NK-92 (cell line): ENCODE results near the gene SLC22A25.
"Not testable (repeated sequence)": the region's sequence is repeated elsewhere in the genome, so short reads cannot be mapped to it uniquely, and the experiment has no call there.

Source experiments
- DNase-seq: peaks from one replicate; lab custom pipeline; 2025; ENCODE audit not compliant: unreplicated experiment; lab: John Stamatoyannopoulos, UW

SLC22A25 gene

DNA sequence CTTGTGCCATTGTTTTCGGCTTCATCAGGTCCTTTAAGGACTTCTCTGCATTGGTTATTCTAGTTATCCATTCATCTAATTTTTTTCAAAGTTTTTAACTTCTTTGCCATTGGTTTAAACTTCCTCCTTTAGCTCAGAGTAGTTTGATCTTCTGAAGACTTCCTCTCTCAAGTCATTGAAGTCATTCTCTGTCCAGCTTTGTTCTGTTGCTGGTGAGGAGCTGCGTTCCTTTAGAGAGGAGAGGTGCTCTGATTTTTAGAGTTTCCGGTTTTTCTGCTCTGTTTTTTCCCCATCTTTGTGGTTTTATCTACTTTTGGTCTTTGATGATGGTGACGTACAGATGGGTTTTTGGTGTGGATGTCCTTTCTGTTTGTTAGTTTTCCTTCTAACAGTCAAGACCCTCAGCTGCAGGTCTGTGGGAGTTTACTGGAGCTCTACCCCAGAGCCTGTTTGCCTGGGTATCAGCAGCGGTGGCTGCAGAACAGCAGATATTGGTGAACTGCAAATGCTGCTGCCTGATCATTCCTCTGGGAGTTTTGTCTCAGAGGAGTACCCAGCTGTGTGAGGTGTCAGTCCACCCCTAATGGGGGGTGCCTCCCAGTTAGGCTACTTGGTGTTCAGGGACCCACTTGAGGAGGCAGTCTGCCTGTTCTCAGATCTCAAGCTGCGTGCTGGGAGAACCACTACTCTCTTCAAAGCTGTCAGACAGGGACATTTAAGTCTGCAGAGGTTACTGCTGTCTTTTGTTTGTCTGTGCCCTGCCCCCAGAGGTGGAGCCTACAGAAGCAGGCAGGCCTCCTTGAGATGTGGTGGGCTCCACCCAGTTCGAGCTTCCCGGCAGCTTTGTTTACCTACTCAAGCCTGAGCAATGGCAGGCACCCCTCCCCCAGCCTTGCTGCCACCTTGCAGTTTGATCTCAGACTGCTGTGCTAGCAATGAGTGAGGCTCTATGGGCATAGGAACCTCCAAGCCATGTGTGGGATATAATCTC lies 7.6 kb downstream of the SLC22A25 start:
- DNase-seq, result not testable (repeated sequence)

DNA sequence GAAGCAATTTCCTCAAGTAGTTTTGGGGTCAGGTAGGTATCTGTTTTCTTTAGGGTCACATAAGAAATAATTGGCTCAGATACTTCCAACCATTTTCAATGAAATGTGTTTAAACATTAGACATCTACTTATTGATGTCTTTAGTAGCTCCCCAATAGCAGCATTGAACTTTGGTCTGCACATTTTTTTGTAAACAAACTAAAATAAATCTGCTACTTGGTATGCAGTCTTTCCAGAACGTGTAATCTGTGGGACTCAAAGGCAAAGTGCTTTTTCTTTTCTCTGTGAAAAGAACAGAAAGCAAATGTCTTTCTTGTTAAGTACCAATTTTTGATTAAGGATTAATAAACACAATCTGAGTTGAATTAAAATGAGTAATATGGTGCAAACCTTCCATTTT lies 13.6 kb downstream of the SLC22A25 start:
- DNase-seq, result no peak

GRCh38 chr11:63227521-63228107 lies 15.8 kb downstream of the SLC22A25 start:
- no peak for DNase-seq

DNA sequence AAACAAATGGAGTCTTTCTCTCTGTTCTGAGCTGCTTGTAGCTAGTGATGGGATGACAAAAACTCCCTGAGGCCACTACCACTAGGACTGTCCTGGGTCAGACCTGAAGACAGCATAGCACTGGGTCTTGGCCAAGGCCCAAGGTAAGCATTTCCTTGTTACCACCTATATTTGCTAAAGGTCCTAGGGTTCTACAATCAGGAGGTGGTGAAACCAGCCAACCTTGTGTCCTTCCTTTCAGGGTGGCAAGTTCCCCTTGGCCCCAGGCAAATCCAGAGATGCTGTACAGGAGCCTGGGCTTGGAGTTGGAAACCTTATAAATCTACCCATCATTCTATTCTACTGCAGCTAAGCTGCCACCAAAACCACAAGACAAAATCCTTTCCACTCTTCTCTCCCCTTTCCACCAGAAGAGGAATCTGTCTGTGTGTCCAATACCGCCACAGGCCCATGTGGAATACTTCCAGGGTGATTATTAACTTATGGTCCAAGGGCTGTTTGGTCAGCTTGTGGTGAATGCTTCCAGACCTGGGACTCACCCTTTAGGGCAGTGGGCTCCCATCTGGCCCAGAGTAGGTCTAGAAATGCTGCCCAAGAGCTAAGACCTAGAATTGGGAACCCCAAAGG lies 16.8 kb downstream of the SLC22A25 start:
- DNase-seq, result no peak

GRCh38 chr11:63214093-63214492 lies 29.3 kb downstream of the SLC22A25 start:
- no peak for DNase-seq

- DNase-seq, result no peak
These were observed 30.7 kb downstream of the SLC22A25 start for GRCh38 chr11:63212742-63213141.

- no peak for DNase-seq
These were observed 33.3 kb downstream of the SLC22A25 start for GRCh38 chr11:63210111-63210510.
